ENCODE results near the gene ITIH3. TPM values are rescaled to one million over a fixed set of nuclear protein-coding genes. Genes with fewer than 3 reads are reported as not detected.
A peak's percentile ranks its signal among the peaks of the same experiment; 100 is the strongest.

Gene ITIH3
- total and polyA plus RNA-seq, 2 experiments from 2014 or later = 0.06 to 0.88 TPM

DNA sequence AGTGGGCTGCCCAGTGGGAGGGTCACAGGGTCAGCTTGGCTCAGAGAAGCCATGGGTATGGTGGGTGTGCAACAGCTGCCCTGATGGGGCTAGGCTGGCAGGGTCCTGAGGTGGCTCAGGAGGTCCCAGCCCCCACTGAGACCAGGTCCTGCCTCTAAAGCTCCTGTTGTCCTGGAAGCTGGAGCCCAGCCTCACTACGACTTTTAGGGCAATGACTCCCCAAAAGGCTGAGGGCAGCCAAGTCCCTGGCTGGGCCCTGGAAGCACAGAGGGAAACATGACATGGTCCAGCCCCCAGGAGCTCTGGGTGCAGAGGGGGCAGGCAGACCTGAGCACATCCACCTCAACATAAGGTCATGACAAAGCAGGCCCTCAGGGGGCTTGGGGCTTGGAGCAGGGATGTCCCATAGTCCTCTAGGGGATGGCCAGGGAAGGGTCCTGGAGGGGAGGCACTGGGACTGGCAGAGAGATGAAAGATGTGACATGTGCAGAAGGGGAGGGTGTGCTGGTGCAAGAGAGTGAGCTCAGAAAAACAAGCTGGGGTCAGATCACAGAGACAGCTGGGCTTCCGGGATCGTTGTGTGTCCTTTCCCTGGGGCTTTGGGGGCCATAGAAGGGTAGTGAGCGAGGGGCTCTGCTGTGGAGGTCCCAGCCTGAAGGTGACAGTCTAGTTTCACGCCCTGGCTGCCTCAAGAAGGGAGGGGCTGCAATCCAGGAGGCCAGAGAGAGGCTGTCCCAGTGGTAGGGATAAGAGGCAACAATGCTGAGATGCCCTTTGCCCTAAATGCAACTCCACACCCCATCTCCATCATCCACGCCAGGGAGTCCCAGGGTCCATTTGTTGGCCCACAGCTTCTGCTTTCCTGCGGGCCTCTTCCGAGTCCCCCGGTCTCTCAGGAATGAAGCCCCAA, 639 bp upstream of the ITIH3 start:
- Histone ChIP-seq H3K27ac (no peak overlapping the region), H3K9me3 (ENCODE audit: low read depth) (no peaks in the 10 kb centered on the region), H3K4me3 (no peak overlapping the region), H3K27me3 (no peaks in the 10 kb centered on the region), H3K4me1 (ENCODE audit: low read depth) (no peaks in the 10 kb centered on the region), H3K36me3 (no peaks in the 10 kb centered on the region)
- no peak for DNase-seq (ENCODE audit: low read depth in 1 of 2, low spot score in 1 of 2)
- no peak for TF ChIP-seq CTCF (IDR thresholded peaks at IDR 0.05; ENCODE audit: low read depth, low read length)

DNA sequence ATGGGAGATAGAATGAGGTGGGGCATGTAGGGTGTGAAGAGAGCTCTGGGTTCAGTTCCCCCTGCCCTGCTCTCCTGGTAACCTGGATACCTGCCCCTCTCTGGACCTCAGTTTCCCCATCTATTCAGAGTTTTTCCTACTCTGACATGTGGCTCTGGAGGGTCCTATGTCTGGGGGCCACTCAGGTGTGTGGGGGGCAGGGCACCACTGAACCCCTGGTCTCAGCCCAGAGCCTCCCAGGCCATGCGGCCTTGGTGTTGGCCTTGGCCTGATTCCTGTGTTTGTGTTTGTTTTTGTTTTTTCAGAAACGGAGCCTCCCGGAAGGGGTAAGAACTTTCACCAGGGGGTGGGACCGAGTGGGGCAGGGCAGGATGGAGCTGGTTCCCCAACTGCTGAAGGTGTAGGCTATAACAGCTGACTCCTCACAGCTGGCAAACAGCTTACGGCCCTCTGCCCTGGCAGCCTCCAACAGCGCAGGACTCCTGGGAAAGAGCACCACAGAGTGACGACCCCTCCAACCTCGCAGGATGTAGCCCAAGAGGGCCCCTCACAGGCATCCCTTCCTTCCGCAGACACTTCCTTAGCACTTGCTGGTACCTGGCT, 803 bp downstream of the ITIH3 start:
- no peak overlapping the region for H3K4me3 ChIP-seq
- H3K27ac ChIP-seq = no peak overlapping the region
- H3K9me3 ChIP-seq (ENCODE audit: low read depth) = no peaks in the 10 kb centered on the region
- H3K27me3 ChIP-seq = no peaks in the 10 kb centered on the region
- H3K4me1 ChIP-seq (ENCODE audit: low read depth) = no peaks in the 10 kb centered on the region
- no peak for TF ChIP-seq CTCF (IDR thresholded peaks at IDR 0.05; ENCODE audit: low read depth, low read length)
- no peak for DNase-seq (ENCODE audit: low read depth in 1 of 2, low spot score in 1 of 2)
- no peaks in the 10 kb centered on the region for H3K36me3 ChIP-seq

GRCh38 chr3:52796411-52796810, 1.8 kb downstream of the ITIH3 start:
- H3K4me1 ChIP-seq (ENCODE audit: low read depth) = no peaks in the 10 kb centered on the region
- no peak overlapping the region for H3K27ac ChIP-seq
- H3K27me3 ChIP-seq = no peaks in the 10 kb centered on the region
- no peak overlapping the region for H3K4me3 ChIP-seq
- DNase-seq (ENCODE audit: low read depth in 1 of 2, low spot score in 1 of 2) = no peak
- no peaks in the 10 kb centered on the region for H3K9me3 ChIP-seq (ENCODE audit: low read depth)
- H3K36me3 ChIP-seq = no peaks in the 10 kb centered on the region
- no peak for TF ChIP-seq CTCF (IDR thresholded peaks at IDR 0.05; ENCODE audit: low read depth, low read length)

DNA sequence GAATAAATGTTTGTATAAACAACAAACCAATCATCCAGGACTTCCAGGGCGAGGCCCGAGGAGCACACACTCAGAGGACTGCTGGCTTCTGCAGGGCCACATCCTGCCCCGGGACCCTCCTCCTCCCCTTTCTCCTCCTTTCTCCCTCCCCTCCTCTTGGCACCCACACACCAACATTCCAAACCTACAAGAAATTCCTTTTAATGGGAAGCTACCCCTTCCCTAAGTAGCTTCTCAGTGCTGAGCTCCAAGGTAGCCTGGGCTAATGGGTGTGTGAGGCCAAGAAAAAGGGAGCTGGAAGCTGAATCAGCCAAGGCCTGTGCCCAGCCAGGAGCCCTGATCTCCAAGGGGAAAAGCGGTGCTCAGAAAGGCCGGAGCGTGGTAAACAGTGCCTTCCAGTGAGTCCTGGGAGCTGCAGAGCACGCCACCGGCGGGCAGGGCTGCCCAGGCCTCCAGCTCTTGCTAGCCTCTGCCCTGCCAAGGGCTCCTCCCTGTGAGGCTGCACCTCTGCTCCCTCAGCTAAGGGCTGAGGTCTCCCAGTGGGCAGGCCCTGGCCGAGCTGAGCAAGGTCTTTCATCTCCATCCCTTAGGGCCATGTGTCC, 3.9 kb downstream of the ITIH3 start:
- H3K27me3 ChIP-seq = no peaks in the 10 kb centered on the region
- no peaks in the 10 kb centered on the region for H3K4me1 ChIP-seq (ENCODE audit: low read depth)
- TF ChIP-seq CTCF (IDR thresholded peaks at IDR 0.05; ENCODE audit: low read depth, low read length) = no peak
- H3K9me3 ChIP-seq (ENCODE audit: low read depth) = no peaks in the 10 kb centered on the region
- H3K27ac ChIP-seq = no peak overlapping the region
- no peaks in the 10 kb centered on the region for H3K36me3 ChIP-seq
- no peak overlapping the region for H3K4me3 ChIP-seq
- peak in 1 of 2 donors; percentile 32 for DNase-seq (ENCODE audit: low read depth in 1 of 2, low spot score in 1 of 2)

DNA sequence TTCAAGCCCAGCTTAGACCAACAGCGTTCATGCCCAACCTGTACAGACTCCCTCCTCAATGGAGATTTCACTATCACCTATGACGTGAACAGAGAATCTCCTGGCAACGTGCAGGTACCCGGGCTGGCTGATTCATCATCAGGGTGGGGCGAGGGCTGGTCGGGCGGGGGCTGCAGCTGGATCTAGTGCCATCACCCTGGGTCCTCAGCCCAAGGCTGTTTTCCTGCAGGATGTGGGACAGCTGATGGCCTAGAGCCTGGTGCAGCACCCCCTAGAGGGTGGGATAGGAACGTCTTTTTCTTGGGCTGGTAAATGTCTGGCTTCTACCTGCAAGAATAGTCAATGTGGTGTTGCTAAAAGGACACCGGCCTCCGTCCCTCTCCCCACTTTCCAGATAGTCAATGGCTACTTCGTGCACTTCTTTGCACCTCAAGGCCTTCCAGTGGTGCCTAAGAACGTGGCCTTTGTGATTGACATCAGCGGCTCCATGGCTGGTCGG, 4.4 kb downstream of the ITIH3 start:
- H3K4me3 ChIP-seq = no peak overlapping the region
- no peaks in the 10 kb centered on the region for H3K4me1 ChIP-seq (ENCODE audit: low read depth)
- DNase-seq (ENCODE audit: low read depth in 1 of 2, low spot score in 1 of 2) = peak in 1 of 2 donors; percentile 9
- H3K36me3 ChIP-seq = no peaks in the 10 kb centered on the region
- H3K9me3 ChIP-seq (ENCODE audit: low read depth) = no peaks in the 10 kb centered on the region
- H3K27ac ChIP-seq = no peak overlapping the region
- H3K27me3 ChIP-seq = no peaks in the 10 kb centered on the region
- TF ChIP-seq CTCF (IDR thresholded peaks at IDR 0.05; ENCODE audit: low read depth, low read length) = peak; percentile 39
